A549 treated with ZK216348 at 1 μM for 4 hours (cell line): ENCODE measurements around the gene CKAP5. TPM values are rescaled to one million over a fixed set of nuclear protein-coding genes. Genes with fewer than 3 reads are reported as not detected.

Source experiments
- total RNA-seq: library from RNA; stranded (reverse); fragments of 200-300 nt; extraction: Qiagen RNA extraction; gene quantifications from 5 replicates; pipeline ENCODE4 v1.2.3, GENCODE V29; 2022; ENCODE audit warnings: low read depth

The CKAP5 gene
- 65.8 to 80.7 TPM (median 72.9 TPM) in 5 replicates for total RNA-seq

GRCh38 chr11:46845740-46846509 is at the start of gene CKAP5:
Gene CKAP5 (minus strand): TSS chr11:46846280. CDS start chr11:46821231, 25,049 bp downstream.

GRCh38 chr11:46719048-46719542 is 127.0 kb downstream of the CKAP5 start, which contains the start of gene F2:
Gene F2 (plus strand): TSS chr11:46719213. CDS start chr11:46719236, 23 bp downstream.

GRCh38 chr11:46700241-46701077 is 145.6 kb downstream of the CKAP5 start, which contains the start of the genes ARHGAP1 and ZNF408:
Gene ARHGAP1 (minus strand): TSS chr11:46700619. CDS start chr11:46696107, 4,512 bp downstream.
Gene ZNF408 (plus strand): TSS chr11:46701031. CDS start chr11:46701048, 17 bp downstream.

Other genes starting within 250 kb of the CKAP5 start
- gene HARBI1, start 229.1 kb downstream of the CKAP5 start, total RNA-seq: 5.0 to 5.9 TPM (median 5.5 TPM) in 5 replicates
- 38.3 to 59.5 TPM (median 55.5 TPM) in 5 replicates for gene ATG13, start 228.7 kb downstream of the CKAP5 start, total RNA-seq
- gene ARHGAP1, start 145.7 kb downstream of the CKAP5 start, total RNA-seq: 43.6 to 62.6 TPM (median 55.2 TPM) in 5 replicates
- gene ZNF408, start 145.2 kb downstream of the CKAP5 start, total RNA-seq: 16.2 to 18.3 TPM (median 16.9 TPM) in 5 replicates
- 2.0 to 3.0 TPM (median 2.4 TPM) in 5 replicates for gene F2, start 127.1 kb downstream of the CKAP5 start, total RNA-seq
- 6.0 to 8.5 TPM (median 7.6 TPM) in 5 replicates for gene LRP4, start 72.3 kb upstream of the CKAP5 start, total RNA-seq
- 27.5 to 33.1 TPM (median 29.7 TPM) in 5 replicates for gene CSTPP1, start 90.5 kb upstream of the CKAP5 start, total RNA-seq